ENCODE measurements around the gene ABCB11. TPM values are rescaled to one million over a fixed set of nuclear protein-coding genes. Genes with fewer than 3 reads are reported as not detected.

Gene ABCB11
- total RNA-seq, 1 donor from 2014 or later = not detected

- H3K4me1 Mint-ChIP-seq (ENCODE audit: unreplicated experiment) = no peaks in the 10 kb centered on the region
- H3K4me3 Mint-ChIP-seq (ENCODE audit: unreplicated experiment) = no peak overlapping the region
- no peak overlapping the region for H3K27ac Mint-ChIP-seq (ENCODE audit: unreplicated experiment)
- peaks cover 44% of the 10 kb centered on the region for H3K27me3 Mint-ChIP-seq (ENCODE audit: unreplicated experiment)
- H3K9me3 Mint-ChIP-seq (ENCODE audit: unreplicated experiment) = no peaks in the 10 kb centered on the region
- TF ChIP-seq, protein P1, sequence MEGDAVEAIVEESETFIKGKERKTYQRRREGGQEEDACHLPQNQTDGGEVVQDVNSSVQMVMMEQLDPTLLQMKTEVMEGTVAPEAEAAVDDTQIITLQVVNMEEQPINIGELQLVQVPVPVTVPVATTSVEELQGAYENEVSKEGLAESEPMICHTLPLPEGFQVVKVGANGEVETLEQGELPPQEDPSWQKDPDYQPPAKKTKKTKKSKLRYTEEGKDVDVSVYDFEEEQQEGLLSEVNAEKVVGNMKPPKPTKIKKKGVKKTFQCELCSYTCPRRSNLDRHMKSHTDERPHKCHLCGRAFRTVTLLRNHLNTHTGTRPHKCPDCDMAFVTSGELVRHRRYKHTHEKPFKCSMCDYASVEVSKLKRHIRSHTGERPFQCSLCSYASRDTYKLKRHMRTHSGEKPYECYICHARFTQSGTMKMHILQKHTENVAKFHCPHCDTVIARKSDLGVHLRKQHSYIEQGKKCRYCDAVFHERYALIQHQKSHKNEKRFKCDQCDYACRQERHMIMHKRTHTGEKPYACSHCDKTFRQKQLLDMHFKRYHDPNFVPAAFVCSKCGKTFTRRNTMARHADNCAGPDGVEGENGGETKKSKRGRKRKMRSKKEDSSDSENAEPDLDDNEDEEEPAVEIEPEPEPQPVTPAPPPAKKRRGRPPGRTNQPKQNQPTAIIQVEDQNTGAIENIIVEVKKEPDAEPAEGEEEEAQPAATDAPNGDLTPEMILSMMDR (IDR thresholded peaks at IDR 0.05) = no peak
- H3K36me3 Mint-ChIP-seq (ENCODE audit: unreplicated experiment) = no peaks in the 10 kb centered on the region
- no peak for DNase-seq (ENCODE audit: extremely low spot score, unreplicated experiment)
Measured at GRCh38 chr2:168895771-168896170, 135.4 kb downstream of the ABCB11 start.

GRCh38 chr2:168894720-168895119 lies 136.4 kb downstream of the ABCB11 start:
- Mint-ChIP-seq H3K36me3 (ENCODE audit: unreplicated experiment) (no peaks in the 10 kb centered on the region), H3K27ac (ENCODE audit: unreplicated experiment) (no peak overlapping the region), H3K4me1 (ENCODE audit: unreplicated experiment) (peaks cover 9% of the 10 kb centered on the region), H3K9me3 (ENCODE audit: unreplicated experiment) (no peaks in the 10 kb centered on the region), H3K4me3 (ENCODE audit: unreplicated experiment) (no peak overlapping the region), H3K27me3 (ENCODE audit: unreplicated experiment) (peaks cover 36% of the 10 kb centered on the region)
- TF ChIP-seq, protein P1 (IDR thresholded peaks at IDR 0.05) = no peak
- DNase-seq (ENCODE audit: extremely low spot score, unreplicated experiment) = no peak

DNA sequence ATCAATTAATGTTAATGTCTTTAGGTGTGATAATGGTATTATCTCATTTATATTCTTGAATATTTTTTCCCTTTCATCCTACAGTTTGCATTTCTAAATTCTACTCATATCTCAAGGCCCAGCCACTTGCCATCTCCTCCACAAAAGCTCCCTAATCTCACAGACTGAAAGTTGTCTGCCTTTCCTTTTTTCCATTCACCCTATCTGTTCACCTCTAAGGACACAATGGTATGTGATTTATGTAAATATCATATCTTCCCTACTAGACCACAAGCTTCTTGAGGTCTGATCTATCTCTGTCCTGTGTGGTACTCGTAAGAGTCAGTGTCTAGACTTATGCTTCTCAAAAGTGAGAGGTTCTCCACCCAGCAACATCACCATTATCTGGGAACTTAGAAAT lies 137.0 kb downstream of the ABCB11 start:
- no peaks in the 10 kb centered on the region for H3K36me3 Mint-ChIP-seq (ENCODE audit: unreplicated experiment)
- TF ChIP-seq, protein P1 (IDR thresholded peaks at IDR 0.05) = no peak
- H3K27me3 Mint-ChIP-seq (ENCODE audit: unreplicated experiment) = peaks cover 31% of the 10 kb centered on the region
- DNase-seq (ENCODE audit: extremely low spot score, unreplicated experiment) = no peak
- H3K4me3 Mint-ChIP-seq (ENCODE audit: unreplicated experiment) = no peak overlapping the region
- H3K27ac Mint-ChIP-seq (ENCODE audit: unreplicated experiment) = no peak overlapping the region
- no peaks in the 10 kb centered on the region for H3K9me3 Mint-ChIP-seq (ENCODE audit: unreplicated experiment)
- H3K4me1 Mint-ChIP-seq (ENCODE audit: unreplicated experiment) = peaks cover 16% of the 10 kb centered on the region

DNA sequence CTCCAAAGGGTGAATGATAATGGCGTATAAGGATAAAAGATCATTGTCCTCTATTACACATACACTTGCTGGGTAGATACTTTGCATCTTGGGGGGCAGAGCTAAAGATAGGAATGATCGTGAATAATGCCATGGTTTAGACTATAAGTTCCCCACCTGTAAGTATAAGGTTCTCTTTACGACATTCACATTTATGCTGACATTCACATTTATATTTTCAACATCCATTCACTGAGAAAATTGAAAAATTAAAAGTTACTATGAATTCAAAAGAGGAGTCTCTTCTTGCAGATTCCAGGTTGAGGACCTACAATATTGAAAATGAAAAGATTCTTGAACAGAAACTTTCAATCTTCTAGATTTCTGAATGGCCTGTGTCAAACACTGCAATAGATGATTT lies 138.8 kb downstream of the ABCB11 start:
- Mint-ChIP-seq H3K36me3 (ENCODE audit: unreplicated experiment) (no peaks in the 10 kb centered on the region), H3K4me1 (ENCODE audit: unreplicated experiment) (peaks cover 17% of the 10 kb centered on the region), H3K27ac (ENCODE audit: unreplicated experiment) (no peak overlapping the region), H3K4me3 (ENCODE audit: unreplicated experiment) (no peak overlapping the region), H3K27me3 (ENCODE audit: unreplicated experiment) (peaks cover 29% of the 10 kb centered on the region), H3K9me3 (ENCODE audit: unreplicated experiment) (no peaks in the 10 kb centered on the region)
- TF ChIP-seq, protein P1 (IDR thresholded peaks at IDR 0.05) = no peak
- DNase-seq (ENCODE audit: extremely low spot score, unreplicated experiment) = no peak

GRCh38 chr2:168890006-168890782 lies 140.9 kb downstream of the ABCB11 start, which contains the start of gene SPC25:
Gene SPC25, minus strand, starts transcription at chr2:168890430. Its CDS starts 911 bp downstream, at chr2:168889519.
- Mint-ChIP-seq H3K27me3 (ENCODE audit: unreplicated experiment) (peaks cover 24% of the 10 kb centered on the region), H3K27ac (ENCODE audit: unreplicated experiment) (peak within 1 kb of the TSS; percentile 66), H3K9me3 (ENCODE audit: unreplicated experiment) (no peaks in the 10 kb centered on the region), H3K36me3 (ENCODE audit: unreplicated experiment) (no peaks in the 10 kb centered on the region), H3K4me3 (ENCODE audit: unreplicated experiment) (peak within 1 kb of the TSS; percentile 95), H3K4me1 (ENCODE audit: unreplicated experiment) (peaks cover 17% of the 10 kb centered on the region)
- DNase-seq (ENCODE audit: extremely low spot score, unreplicated experiment) = peak; percentile 94
- TF ChIP-seq, protein P1 (IDR thresholded peaks at IDR 0.05) = no peak

All from osteocyte (in vitro differentiated cells).